HL-60 (cell line): ENCODE measurements around the gene TMEM44.

ENCODE experiments used
- DNase-seq, 2 experiments: peaks; one replicate each; pipeline ENCODE4 v3.0.0-alpha.2; 2010 to 2020; ENCODE audit warnings: low read depth in 1 of 2, low spot score in 1 of 2
- H3K27ac ChIP-seq: fragments of 250-450 bp; sonication (Bioruptor Pico); replicated peaks from 2 replicates; pipeline ENCODE4 v1.5.1; 2020; ENCODE audit warnings: mild to moderate bottlenecking, moderate library complexity
- H3K27me3 ChIP-seq: fragments of 250-450 bp; sonication (Bioruptor Pico); 2 replicates; pipeline ENCODE4 v1.5.1; 2021; ENCODE audit warnings: mild to moderate bottlenecking, moderate library complexity; ENCODE audit not compliant: insufficient read depth, poor library complexity, severe bottlenecking
- H3K4me3 ChIP-seq: replicated peaks from 2 replicates; pipeline ENCODE4 v1.5.1; 2011; ENCODE audit warnings: mild to moderate bottlenecking, control low read depth, low read length; ENCODE audit not compliant: insufficient read depth
- CTCF ChIP-seq: IDR thresholded peaks from one replicate; pipeline ENCODE4 v1.5.1; 2011; ENCODE audit warnings: low read length, control low read depth, inconsistent platforms; ENCODE audit not compliant: insufficient read depth
- GABPA ChIP-seq: IDR thresholded peaks from 2 replicates; pipeline ENCODE4 v1.6.1; 2012; ENCODE audit warnings: low read depth
- POLR2AphosphoS5 ChIP-seq: IDR thresholded peaks from 2 replicates; pipeline ENCODE4 v1.6.1; 2012; ENCODE audit warnings: low read depth
- SPI1 ChIP-seq: IDR thresholded peaks from 2 replicates; pipeline ENCODE4 v1.6.1; 2012; ENCODE audit warnings: low read depth, mild to moderate bottlenecking, borderline replicate concordance
- TF ChIP-seq, protein P1 (sequence below): IDR thresholded peaks from 2 replicates; pipeline ENCODE4 v1.6.1; 2012; ENCODE audit warnings: low read depth; ENCODE audit not compliant: insufficient replicate concordance

TMEM44 gene

GRCh38 chr3:194543550-194543949 is 89.7 kb downstream of the TMEM44 start:
- TF ChIP-seq, protein P1, sequence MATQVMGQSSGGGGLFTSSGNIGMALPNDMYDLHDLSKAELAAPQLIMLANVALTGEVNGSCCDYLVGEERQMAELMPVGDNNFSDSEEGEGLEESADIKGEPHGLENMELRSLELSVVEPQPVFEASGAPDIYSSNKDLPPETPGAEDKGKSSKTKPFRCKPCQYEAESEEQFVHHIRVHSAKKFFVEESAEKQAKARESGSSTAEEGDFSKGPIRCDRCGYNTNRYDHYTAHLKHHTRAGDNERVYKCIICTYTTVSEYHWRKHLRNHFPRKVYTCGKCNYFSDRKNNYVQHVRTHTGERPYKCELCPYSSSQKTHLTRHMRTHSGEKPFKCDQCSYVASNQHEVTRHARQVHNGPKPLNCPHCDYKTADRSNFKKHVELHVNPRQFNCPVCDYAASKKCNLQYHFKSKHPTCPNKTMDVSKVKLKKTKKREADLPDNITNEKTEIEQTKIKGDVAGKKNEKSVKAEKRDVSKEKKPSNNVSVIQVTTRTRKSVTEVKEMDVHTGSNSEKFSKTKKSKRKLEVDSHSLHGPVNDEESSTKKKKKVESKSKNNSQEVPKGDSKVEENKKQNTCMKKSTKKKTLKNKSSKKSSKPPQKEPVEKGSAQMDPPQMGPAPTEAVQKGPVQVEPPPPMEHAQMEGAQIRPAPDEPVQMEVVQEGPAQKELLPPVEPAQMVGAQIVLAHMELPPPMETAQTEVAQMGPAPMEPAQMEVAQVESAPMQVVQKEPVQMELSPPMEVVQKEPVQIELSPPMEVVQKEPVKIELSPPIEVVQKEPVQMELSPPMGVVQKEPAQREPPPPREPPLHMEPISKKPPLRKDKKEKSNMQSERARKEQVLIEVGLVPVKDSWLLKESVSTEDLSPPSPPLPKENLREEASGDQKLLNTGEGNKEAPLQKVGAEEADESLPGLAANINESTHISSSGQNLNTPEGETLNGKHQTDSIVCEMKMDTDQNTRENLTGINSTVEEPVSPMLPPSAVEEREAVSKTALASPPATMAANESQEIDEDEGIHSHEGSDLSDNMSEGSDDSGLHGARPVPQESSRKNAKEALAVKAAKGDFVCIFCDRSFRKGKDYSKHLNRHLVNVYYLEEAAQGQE, result no peak
- TF ChIP-seq POLR2AphosphoS5 (no peak), CTCF (no peak), GABPA (no peak), SPI1 (no peak)
- H3K27ac ChIP-seq, result no peak overlapping the region
- DNase-seq, result no peak
- no peak overlapping the region for H3K4me3 ChIP-seq
- H3K27me3 ChIP-seq, result no peaks in the 10 kb centered on the region

- H3K27me3 ChIP-seq, result no peaks in the 10 kb centered on the region
- H3K4me3 ChIP-seq, result no peak overlapping the region
- TF ChIP-seq, protein P1, result no peak
- TF ChIP-seq POLR2AphosphoS5 (no peak), SPI1 (no peak), CTCF (no peak), GABPA (no peak)
- H3K27ac ChIP-seq, result no peak overlapping the region
- no peak for DNase-seq
These were observed 91.7 kb downstream of the TMEM44 start for GRCh38 chr3:194541483-194541882.

DNA sequence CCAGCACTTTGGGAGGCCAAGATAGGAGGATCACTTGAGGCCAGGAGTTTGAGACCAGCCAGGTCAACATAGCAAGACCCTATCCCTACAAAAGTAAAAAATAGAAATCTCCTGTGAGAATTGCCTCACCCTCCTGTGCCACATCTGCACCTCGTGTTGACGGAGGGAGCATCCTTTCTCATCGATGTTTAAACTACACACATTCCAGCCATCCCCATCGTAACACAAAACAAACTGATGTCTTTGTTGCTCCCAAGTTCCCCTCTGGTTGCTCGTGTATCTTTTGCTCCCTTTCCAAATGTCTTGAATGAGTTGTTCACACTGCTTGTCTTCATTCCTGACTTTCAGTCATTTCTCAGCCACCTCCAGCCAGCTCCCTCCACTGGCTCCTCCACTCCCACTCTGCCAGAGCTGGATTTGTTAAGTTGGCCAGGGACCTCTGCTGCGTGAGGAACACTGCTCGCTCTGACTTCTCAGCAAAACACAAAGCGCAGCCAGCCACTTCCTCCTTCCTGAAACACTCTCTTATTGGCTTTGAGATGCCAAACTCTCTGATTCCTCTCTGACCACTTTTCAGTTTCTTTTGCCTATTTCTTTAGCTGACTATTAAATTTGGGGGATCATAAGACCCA is 92.8 kb downstream of the TMEM44 start:
- TF ChIP-seq GABPA (no peak), SPI1 (peak; percentile 94)
- no peak overlapping the region for H3K4me3 ChIP-seq

GRCh38 chr3:194539498-194539897 is 93.7 kb downstream of the TMEM44 start:
- Histone ChIP-seq H3K27me3 (no peaks in the 10 kb centered on the region), H3K27ac (no peak overlapping the region), H3K4me3 (no peak overlapping the region)
- TF ChIP-seq POLR2AphosphoS5 (no peak), SPI1 (no peak), GABPA (no peak), CTCF (no peak)
- TF ChIP-seq, protein P1, result no peak
- no peak for DNase-seq

More for the DNA sequence above, 92.8 kb downstream of the TMEM44 start:
- H3K27me3 ChIP-seq, result no peaks in the 10 kb centered on the region
- DNase-seq, result peak in 1 of 2 experiments; percentile 66
- H3K27ac ChIP-seq, result no peak overlapping the region
